Fibroblast of lung (primary cell): ENCODE data around the gene UGP2. TPM values are rescaled to one million over a fixed set of nuclear protein-coding genes. Genes with fewer than 3 reads are reported as not detected.
A peak's percentile ranks its signal among the peaks of the same experiment; 100 is the strongest.

Source experiments
- DNase-seq, 2 donors: peaks; one replicate each; pipeline versions ENCODE4 v3.0.0 to v3.0.0-alpha.2; 2010; ENCODE audit warnings: low read depth in 2 of 2
- H2AFZ ChIP-seq: 2 replicates; pipeline ENCODE4 v1.5.1; 2012; ENCODE audit warnings: low read length, control low read depth, inconsistent platforms
- H3K27ac ChIP-seq: 2 replicates; pipeline ENCODE4 v1.5.1; 2011; ENCODE audit warnings: low read length, control low read depth; ENCODE audit not compliant: insufficient read depth
- H3K27me3 ChIP-seq: 2 replicates; pipeline ENCODE4 v1.5.1; 2011; ENCODE audit warnings: mild to moderate bottlenecking, low read length; ENCODE audit not compliant: control insufficient read depth, insufficient read depth
- H3K36me3 ChIP-seq: 2 replicates; pipeline ENCODE4 v1.5.1; 2011; ENCODE audit warnings: low read length; ENCODE audit not compliant: control insufficient read depth, insufficient read depth
- H3K4me1 ChIP-seq: 2 replicates; pipeline ENCODE4 v1.5.1; 2011; ENCODE audit warnings: low read length; ENCODE audit not compliant: control insufficient read depth, insufficient read depth; ENCODE audit errors: extremely low read depth
- H3K4me2 ChIP-seq: 2 replicates; pipeline ENCODE4 v1.5.1; 2011; ENCODE audit warnings: low read length, control low read depth; ENCODE audit not compliant: insufficient read depth; ENCODE audit errors: extremely low read depth
- H3K4me3 ChIP-seq, 4 experiments: fragments of 200-600 bp in 1 of 4; sonication (generic) in 1 of 4; replicated peaks in 1 of 4; 2 replicates each; pipeline ENCODE4 v1.5.1; 2011 to 2016; ENCODE audit warnings: low read length in 4 of 4, low read depth in 3 of 4, mild to moderate bottlenecking in 3 of 4, control low read depth in 2 of 4, inconsistent platforms in 1 of 4, mixed read lengths in 1 of 4; ENCODE audit not compliant: insufficient read depth in 1 of 4; ENCODE audit errors: control extremely low read depth in 1 of 4
- H3K79me2 ChIP-seq: 2 replicates; pipeline ENCODE4 v1.5.1; 2012; ENCODE audit warnings: mild to moderate bottlenecking, low read length, inconsistent platforms; ENCODE audit not compliant: control insufficient read depth, insufficient read depth
- H3K9ac ChIP-seq: 2 replicates; pipeline ENCODE4 v1.5.1; 2011; ENCODE audit warnings: mild to moderate bottlenecking, low read length, control low read depth; ENCODE audit not compliant: insufficient read depth
- H3K9me3 ChIP-seq: 2 replicates; pipeline ENCODE4 v1.5.1; 2012; ENCODE audit warnings: low read depth, low read length; ENCODE audit not compliant: control insufficient read depth, insufficient read depth
- H4K20me1 ChIP-seq: 2 replicates; pipeline ENCODE4 v1.5.1; 2011; ENCODE audit warnings: low read length; ENCODE audit not compliant: control insufficient read depth, insufficient read depth; ENCODE audit errors: extremely low read depth
- CTCF ChIP-seq, 2 donors: IDR thresholded peaks in 1 of 2; conservative IDR thresholded peaks in 1 of 2; 1 replicate in 1 of 2; 2 replicates in 1 of 2; pipeline ENCODE4 v1.5.1; 2011 to 2012; ENCODE audit warnings: low read length in 2 of 2, control low read depth in 1 of 2, inconsistent platforms in 1 of 2, low read depth in 1 of 2, mild to moderate bottlenecking in 1 of 2
- EZH2 ChIP-seq: IDR thresholded peaks from 2 replicates; pipeline ENCODE4 v1.5.1; 2012; ENCODE audit warnings: low read length, control low read depth, mild to moderate bottlenecking; ENCODE audit errors: missing control alignments
- polyA plus RNA-seq, 2 donors: library from polyadenylated mRNA; depleted of rRNA in 1 of 2; stranded (reverse) in 1 of 2; unstranded in 1 of 2; fragments of >200 nt; gene quantifications; 2 replicates each; pipeline ENCODE4 v1.2.1, GENCODE V29; 2011 to 2012; ENCODE audit warnings: missing spikeins in 1 of 2
- total RNA-seq: library from RNA; depleted of rRNA; stranded (reverse); fragments of >200 nt; gene quantifications from 2 replicates; pipeline ENCODE4 v1.2.1, GENCODE V29; 2014

The UGP2 gene
- total and polyA plus RNA-seq, 2 donors (not counting 1 experiment from before 2014, with no cell fraction given): 77.8 to 180 TPM

- Histone ChIP-seq H3K4me2 (no peak overlapping the region), H3K27ac (no peak overlapping the region), H4K20me1 (no peaks in the 10 kb centered on the region), H3K27me3 (no peaks in the 10 kb centered on the region), H2AFZ (no peak overlapping the region), H3K9me3 (no peaks in the 10 kb centered on the region), H3K4me3 (no peak overlapping the region), H3K79me2 (peaks cover 8% of the 10 kb centered on the region), H3K9ac (no peak overlapping the region), H3K36me3 (no peaks in the 10 kb centered on the region), H3K4me1 (peaks cover 2% of the 10 kb centered on the region)
- TF ChIP-seq CTCF (conservative IDR thresholded peaks at IDR 0.05 in 1 of 2, IDR thresholded peaks at IDR 0.05 in 1 of 2; ENCODE audit: low read depth in 1 of 2, low read length in 2 of 2): no peak
- no peak for TF ChIP-seq EZH2
- peak in 1 of 2 donors; percentile 58 for DNase-seq
These were observed 31.1 kb downstream of the UGP2 start for GRCh38 chr2:63872571-63873328.

GRCh38 chr2:63874204-63875130 is 32.8 kb downstream of the UGP2 start:
- Histone ChIP-seq H3K36me3 (no peaks in the 10 kb centered on the region), H2AFZ (no peak overlapping the region), H3K79me2 (peaks cover 4% of the 10 kb centered on the region), H3K4me1 (peaks cover 2% of the 10 kb centered on the region), H3K27me3 (no peaks in the 10 kb centered on the region), H3K4me2 (no peak overlapping the region), H3K27ac (no peak overlapping the region), H3K9me3 (no peaks in the 10 kb centered on the region), H3K9ac (no peak overlapping the region), H4K20me1 (no peaks in the 10 kb centered on the region), H3K4me3 (no peak overlapping the region)
- no peak for TF ChIP-seq EZH2
- no peak for TF ChIP-seq CTCF (conservative IDR thresholded peaks at IDR 0.05 in 1 of 2, IDR thresholded peaks at IDR 0.05 in 1 of 2; ENCODE audit: low read depth in 1 of 2, low read length in 2 of 2)
- DNase-seq: no peak

GRCh38 chr2:63875131-63875527 is 33.4 kb downstream of the UGP2 start:
- peaks cover 4% of the 10 kb centered on the region for H3K79me2 ChIP-seq
- DNase-seq: peak in 1 of 2 donors; percentile 47
- H4K20me1 ChIP-seq: no peaks in the 10 kb centered on the region
- H3K27me3 ChIP-seq: no peaks in the 10 kb centered on the region
- TF ChIP-seq CTCF (conservative IDR thresholded peaks at IDR 0.05 in 1 of 2, IDR thresholded peaks at IDR 0.05 in 1 of 2; ENCODE audit: low read depth in 1 of 2, low read length in 2 of 2): no peak
- TF ChIP-seq EZH2: no peak
- H2AFZ ChIP-seq: no peak overlapping the region
- no peak overlapping the region for H3K9ac ChIP-seq
- H3K4me1 ChIP-seq: peaks cover 2% of the 10 kb centered on the region
- H3K27ac ChIP-seq: no peak overlapping the region
- no peak overlapping the region for H3K4me2 ChIP-seq
- no peaks in the 10 kb centered on the region for H3K36me3 ChIP-seq
- no peaks in the 10 kb centered on the region for H3K9me3 ChIP-seq
- no peak overlapping the region for H3K4me3 ChIP-seq
